Measurements from ENCODE around the gene CRELD1.
A peak's percentile ranks its signal among the peaks of the same experiment; 100 is the strongest.
"Not testable (repeated sequence)": the region's sequence is repeated elsewhere in the genome, so short reads cannot be mapped to it uniquely, and the experiment has no call there.

Gene CRELD1

DNA sequence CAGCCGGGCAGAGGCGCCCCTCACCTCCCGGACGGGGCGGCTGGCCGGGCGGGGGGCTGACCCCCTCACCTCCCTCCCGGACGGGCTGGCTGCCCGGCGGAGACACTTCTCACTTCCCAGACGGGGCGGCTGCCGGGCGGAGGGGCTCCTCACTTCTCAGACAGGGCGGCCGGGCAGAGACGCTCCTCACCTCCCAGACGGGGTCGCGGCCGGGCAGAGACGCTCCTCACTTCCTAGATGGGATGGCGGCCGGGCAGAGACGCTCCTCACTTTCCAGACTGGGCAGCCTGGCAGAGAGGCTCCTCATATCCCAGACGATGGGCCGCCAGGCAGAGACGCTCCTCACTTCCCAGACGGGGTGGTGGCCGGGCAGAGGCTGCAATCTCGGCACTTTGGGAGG, 6.3 kb downstream of the CRELD1 start:
- H3K27ac ChIP-seq (ENCODE audit: low read length); H3K27me3 ChIP-seq (ENCODE audit: control insufficient read depth, insufficient read depth, low read length); H3K4me1 ChIP-seq (ENCODE audit: control insufficient read depth, low read depth, low read length); H3K4me3 ChIP-seq (ENCODE audit: low read length); H3K9me3 ChIP-seq (ENCODE audit: control insufficient read depth, low read depth, low read length); H3K36me3 ChIP-seq (ENCODE audit: control insufficient read depth, low read depth, low read length); H3K9ac ChIP-seq (ENCODE audit: low read length): not testable (repeated sequence)

DNA sequence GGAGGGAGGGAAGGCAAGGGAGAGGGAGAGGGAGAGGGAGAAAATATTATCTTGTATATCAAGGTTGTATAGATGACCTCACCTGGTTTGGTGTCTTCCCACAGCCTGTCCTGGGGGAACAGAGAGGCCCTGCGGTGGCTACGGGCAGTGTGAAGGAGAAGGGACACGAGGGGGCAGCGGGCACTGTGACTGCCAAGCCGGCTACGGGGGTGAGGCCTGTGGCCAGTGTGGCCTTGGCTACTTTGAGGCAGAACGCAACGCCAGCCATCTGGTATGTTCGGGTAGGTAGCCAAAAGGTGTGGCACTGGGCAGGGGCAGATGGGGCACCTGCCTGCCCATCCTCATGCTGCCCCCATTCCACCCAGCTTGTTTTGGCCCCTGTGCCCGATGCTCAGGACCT, 7.1 kb downstream of the CRELD1 start:
- Histone ChIP-seq H3K4me1 (ENCODE audit: control insufficient read depth, low read depth, low read length) (no peaks in the 10 kb centered on the region), H3K27ac (ENCODE audit: low read length) (no peak overlapping the region), H3K9me3 (ENCODE audit: control insufficient read depth, low read depth, low read length) (no peaks in the 10 kb centered on the region), H3K4me3 (ENCODE audit: low read length) (no peak overlapping the region), H3K36me3 (ENCODE audit: control insufficient read depth, low read depth, low read length) (no peaks in the 10 kb centered on the region), H3K9ac (ENCODE audit: low read length) (no peak overlapping the region), H3K27me3 (ENCODE audit: control insufficient read depth, insufficient read depth, low read length) (no peaks in the 10 kb centered on the region)

DNA sequence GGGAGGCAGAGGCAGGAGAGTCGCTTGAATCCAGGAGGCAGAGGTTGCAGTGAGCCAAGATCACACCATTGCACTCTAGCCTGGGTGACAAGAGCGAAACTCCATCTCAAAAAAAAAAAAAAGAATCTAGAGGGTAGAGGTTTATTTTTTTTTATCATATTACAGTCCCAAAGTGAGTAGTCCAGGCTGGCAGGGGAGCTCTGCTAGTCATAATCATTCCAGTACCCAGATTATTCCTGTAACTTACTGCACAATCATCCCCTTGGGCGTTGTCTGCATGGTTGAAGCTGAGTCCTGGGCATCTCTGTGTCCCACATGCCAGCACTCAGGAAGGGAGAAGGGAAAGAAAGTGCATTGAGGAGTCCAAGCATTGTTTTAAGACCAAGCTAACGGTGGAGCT, 8.5 kb downstream of the CRELD1 start:
- no peaks in the 10 kb centered on the region for H3K27me3 ChIP-seq (ENCODE audit: control insufficient read depth, insufficient read depth, low read length)
- H3K9ac ChIP-seq (ENCODE audit: low read length), result no peak overlapping the region
- H3K27ac ChIP-seq (ENCODE audit: low read length), result no peak overlapping the region
- H3K4me1 ChIP-seq (ENCODE audit: control insufficient read depth, low read depth, low read length), result no peaks in the 10 kb centered on the region
- H3K4me3 ChIP-seq (ENCODE audit: low read length), result no peak overlapping the region
- H3K36me3 ChIP-seq (ENCODE audit: control insufficient read depth, low read depth, low read length), result no peaks in the 10 kb centered on the region
- no peaks in the 10 kb centered on the region for H3K9me3 ChIP-seq (ENCODE audit: control insufficient read depth, low read depth, low read length)

DNA sequence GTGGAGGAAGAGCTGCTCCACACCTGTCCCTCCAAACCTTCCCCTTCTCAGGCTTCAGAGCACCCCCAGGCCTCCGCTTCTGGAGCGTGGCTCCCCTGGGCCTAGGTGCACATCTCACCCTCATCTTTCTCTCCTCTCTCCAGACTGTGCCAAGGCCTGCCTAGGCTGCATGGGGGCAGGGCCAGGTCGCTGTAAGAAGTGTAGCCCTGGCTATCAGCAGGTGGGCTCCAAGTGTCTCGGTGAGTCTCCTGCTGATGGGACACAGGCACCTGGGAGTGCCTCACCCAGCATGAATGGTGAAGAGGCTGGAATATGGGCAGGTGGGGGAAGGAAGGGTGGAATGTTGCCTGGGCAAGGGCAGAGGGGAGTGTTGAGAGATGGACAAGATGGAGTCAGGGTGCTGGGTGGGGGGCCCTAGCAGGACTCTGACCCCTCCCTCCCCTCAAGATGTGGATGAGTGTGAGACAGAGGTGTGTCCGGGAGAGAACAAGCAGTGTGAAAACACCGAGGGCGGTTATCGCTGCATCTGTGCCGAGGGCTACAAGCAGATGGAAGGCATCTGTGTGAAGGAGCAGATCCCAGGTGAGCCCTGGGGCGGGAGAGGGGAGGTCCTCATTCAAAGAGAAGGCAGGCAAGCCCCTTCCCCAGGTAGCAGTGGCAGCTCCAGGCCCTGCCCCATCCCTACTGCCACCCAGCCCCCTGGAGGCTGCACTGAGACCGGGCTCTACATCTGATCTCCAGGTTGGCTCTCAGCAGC, 9.5 kb downstream of the CRELD1 start:
- Histone ChIP-seq H3K27ac (ENCODE audit: low read length) (no peak overlapping the region), H3K4me1 (ENCODE audit: control insufficient read depth, low read depth, low read length) (no peaks in the 10 kb centered on the region), H3K9ac (ENCODE audit: low read length) (no peak overlapping the region), H3K4me3 (ENCODE audit: low read length) (no peak overlapping the region), H3K36me3 (ENCODE audit: control insufficient read depth, low read depth, low read length) (no peaks in the 10 kb centered on the region), H3K27me3 (ENCODE audit: control insufficient read depth, insufficient read depth, low read length) (no peaks in the 10 kb centered on the region), H3K9me3 (ENCODE audit: control insufficient read depth, low read depth, low read length) (no peaks in the 10 kb centered on the region)

DNA sequence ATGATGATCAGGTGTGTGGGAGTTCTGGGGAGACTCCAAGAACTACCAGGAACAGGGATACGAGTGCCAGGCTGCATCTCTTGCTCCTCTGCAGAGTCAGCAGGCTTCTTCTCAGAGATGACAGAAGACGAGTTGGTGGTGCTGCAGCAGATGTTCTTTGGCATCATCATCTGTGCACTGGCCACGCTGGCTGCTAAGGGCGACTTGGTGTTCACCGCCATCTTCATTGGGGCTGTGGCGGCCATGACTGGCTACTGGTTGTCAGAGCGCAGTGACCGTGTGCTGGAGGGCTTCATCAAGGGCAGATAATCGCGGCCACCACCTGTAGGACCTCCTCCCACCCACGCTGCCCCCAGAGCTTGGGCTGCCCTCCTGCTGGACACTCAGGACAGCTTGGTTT, 10.6 kb downstream of the CRELD1 start:
- H3K27me3 ChIP-seq (ENCODE audit: control insufficient read depth, insufficient read depth, low read length), result no peaks in the 10 kb centered on the region
- H3K4me1 ChIP-seq (ENCODE audit: control insufficient read depth, low read depth, low read length), result no peaks in the 10 kb centered on the region
- no peak overlapping the region for H3K9ac ChIP-seq (ENCODE audit: low read length)
- peaks cover 3% of the 10 kb centered on the region for H3K36me3 ChIP-seq (ENCODE audit: control insufficient read depth, low read depth, low read length)
- no peak overlapping the region for H3K4me3 ChIP-seq (ENCODE audit: low read length)
- no peaks in the 10 kb centered on the region for H3K9me3 ChIP-seq (ENCODE audit: control insufficient read depth, low read depth, low read length)
- H3K27ac ChIP-seq (ENCODE audit: low read length), result no peak overlapping the region

DNA sequence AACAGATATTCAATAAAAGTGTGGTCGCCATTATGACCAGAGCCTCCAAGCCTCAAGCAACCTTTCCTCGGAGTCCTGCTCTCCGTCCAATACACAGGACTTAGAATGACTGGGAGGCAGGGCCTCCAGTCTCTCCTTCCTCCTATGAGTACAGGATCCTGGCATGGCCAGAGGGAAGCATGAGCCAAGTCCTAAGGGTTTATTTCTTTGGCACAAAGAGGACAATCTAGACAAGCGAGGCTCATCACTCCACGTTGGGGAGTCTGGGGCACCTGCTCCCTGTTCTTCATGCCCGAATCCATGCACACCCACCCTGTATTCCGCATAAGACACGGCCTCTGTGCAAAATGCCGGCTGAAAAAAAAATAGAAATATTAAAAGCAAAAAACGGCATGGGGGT, 11.7 kb downstream of the CRELD1 start:
- H3K36me3 ChIP-seq (ENCODE audit: control insufficient read depth, low read depth, low read length), result peaks cover 3% of the 10 kb centered on the region
- H3K9me3 ChIP-seq (ENCODE audit: control insufficient read depth, low read depth, low read length), result no peaks in the 10 kb centered on the region
- no peak overlapping the region for H3K4me3 ChIP-seq (ENCODE audit: low read length)
- no peaks in the 10 kb centered on the region for H3K27me3 ChIP-seq (ENCODE audit: control insufficient read depth, insufficient read depth, low read length)
- no peak overlapping the region for H3K27ac ChIP-seq (ENCODE audit: low read length)
- H3K9ac ChIP-seq (ENCODE audit: low read length), result no peak overlapping the region
- H3K4me1 ChIP-seq (ENCODE audit: control insufficient read depth, low read depth, low read length), result no peaks in the 10 kb centered on the region

DNA sequence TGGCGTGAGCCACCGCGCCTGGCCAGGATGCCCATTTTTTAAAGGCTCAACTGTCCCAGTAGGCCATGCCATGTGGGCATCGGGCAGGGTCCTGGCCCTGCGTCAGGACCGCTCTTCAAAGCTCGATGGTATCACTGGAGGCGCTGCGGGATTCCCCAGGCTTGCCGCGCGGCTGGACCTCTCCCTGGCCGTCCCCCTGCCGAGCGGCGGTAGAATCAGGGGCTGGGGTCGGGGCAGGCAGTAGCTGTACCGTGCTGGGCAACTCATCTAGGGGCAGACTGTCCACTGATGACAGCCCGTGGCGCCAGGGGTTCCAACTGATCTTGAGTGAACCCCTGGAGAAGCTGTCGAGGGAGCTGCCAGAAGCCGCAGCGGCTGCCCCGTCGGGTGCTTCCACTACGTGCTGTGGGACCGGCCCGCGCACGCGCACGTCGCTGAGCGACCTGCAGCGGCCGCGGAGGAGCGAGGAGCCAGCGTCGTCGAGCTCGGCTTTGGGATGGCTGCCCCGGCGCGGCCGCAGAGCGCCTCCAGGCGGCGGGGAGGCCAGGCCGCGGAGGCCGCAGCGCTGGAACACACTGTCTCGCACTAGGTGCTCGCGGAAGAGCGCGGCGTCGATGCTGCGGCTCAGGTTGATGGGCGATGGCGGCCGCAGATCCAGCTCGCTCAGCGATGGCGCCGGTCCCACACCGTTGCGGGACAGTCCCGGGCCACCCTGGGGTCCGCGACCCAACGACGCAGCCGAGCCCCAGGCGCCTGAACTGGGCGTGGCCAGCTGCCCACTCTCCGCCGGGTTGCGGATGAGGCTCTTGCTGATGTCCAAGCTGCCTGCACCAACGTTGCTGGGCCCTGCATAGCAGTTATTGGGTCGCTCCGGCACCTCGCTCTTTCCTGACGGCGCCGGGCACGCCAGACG, 12.7 kb downstream of the CRELD1 start:
- Histone ChIP-seq H3K9me3 (ENCODE audit: control insufficient read depth, low read depth, low read length) (no peaks in the 10 kb centered on the region), H3K27ac (ENCODE audit: low read length) (no peak overlapping the region), H3K9ac (ENCODE audit: low read length) (peak overlapping the region; percentile 36), H3K4me1 (ENCODE audit: control insufficient read depth, low read depth, low read length) (no peaks in the 10 kb centered on the region), H3K4me3 (ENCODE audit: low read length) (peak overlapping the region; percentile 71), H3K36me3 (ENCODE audit: control insufficient read depth, low read depth, low read length) (peaks cover 3% of the 10 kb centered on the region), H3K27me3 (ENCODE audit: control insufficient read depth, insufficient read depth, low read length) (no peaks in the 10 kb centered on the region)

DNA sequence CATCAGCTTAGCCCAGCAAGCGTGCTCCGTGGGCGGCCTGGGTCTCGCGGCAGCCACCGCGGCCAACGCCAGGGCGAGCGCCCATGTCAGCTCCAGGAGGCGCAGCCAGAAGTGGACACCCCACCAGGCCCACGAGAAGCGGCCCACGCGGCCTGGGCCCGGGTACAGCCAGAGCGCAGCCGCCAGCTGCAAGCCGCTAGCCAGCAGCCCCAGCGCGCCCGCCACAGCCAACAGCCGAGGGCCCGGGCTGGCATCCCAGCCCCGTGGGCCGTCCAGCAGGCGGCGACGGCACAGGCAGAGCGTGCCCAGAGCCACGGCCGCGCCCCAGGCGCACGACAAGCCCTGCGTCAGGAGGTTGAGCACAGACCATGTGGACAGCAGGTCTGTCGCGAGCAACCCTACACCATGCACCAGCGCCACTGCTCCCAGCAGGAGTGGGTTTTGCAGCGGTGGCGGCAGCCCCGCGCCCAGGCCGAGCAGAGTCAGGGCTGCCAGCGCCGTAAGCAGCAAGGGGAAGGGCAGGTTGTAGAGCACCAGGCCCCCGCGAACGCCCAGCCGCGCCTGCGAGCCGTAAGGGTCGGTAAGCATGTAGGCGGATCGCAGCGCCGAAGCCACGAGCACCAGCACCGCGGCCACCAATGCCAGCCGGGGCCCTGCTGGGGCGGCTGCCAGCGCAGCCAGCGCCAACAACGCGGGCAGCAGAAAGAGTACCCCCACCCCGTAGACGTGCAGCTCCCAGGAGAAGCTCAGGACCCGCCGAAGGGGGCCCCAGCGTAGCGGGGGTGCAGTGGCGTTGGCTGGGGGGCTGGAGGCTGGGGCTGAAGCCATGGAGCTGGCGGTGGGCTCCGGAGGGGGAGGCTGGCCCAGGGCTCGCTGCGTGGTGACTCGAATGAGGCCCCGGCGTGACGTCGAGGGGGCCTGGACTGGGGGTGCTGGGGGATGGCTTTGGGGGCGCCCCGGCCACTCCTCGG, 13.7 kb downstream of the CRELD1 start:
- H3K27ac ChIP-seq (ENCODE audit: low read length), result no peak overlapping the region
- H3K9me3 ChIP-seq (ENCODE audit: control insufficient read depth, low read depth, low read length), result no peaks in the 10 kb centered on the region
- no peaks in the 10 kb centered on the region for H3K4me1 ChIP-seq (ENCODE audit: control insufficient read depth, low read depth, low read length)
- no peak overlapping the region for H3K9ac ChIP-seq (ENCODE audit: low read length)
- H3K4me3 ChIP-seq (ENCODE audit: low read length), result peak overlapping the region; percentile 71
- peaks cover 3% of the 10 kb centered on the region for H3K36me3 ChIP-seq (ENCODE audit: control insufficient read depth, low read depth, low read length)
- H3K27me3 ChIP-seq (ENCODE audit: control insufficient read depth, insufficient read depth, low read length), result no peaks in the 10 kb centered on the region

DNA sequence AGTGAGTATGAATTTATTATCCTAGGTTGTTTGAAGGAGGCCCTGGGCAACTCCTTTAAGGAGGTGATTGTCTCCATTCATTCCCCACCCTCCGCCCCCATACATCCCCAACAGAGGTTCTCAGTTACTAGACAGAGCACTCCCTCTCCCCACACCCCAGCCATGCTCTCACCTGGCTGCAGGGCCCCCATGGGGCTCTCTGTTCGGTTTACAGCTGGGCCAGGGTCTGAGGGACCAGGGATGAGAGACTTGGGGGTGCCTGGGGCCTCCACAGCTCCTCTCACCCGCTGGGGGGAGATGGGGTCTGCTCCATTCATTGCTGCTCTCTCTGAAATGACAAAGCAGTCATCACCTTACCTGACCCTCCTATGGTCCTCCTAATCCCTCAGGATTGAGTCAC, 15.0 kb downstream of the CRELD1 start:
- no peak overlapping the region for H3K27ac ChIP-seq (ENCODE audit: low read length)
- H3K36me3 ChIP-seq (ENCODE audit: control insufficient read depth, low read depth, low read length), result peaks cover 3% of the 10 kb centered on the region
- H3K4me1 ChIP-seq (ENCODE audit: control insufficient read depth, low read depth, low read length), result no peaks in the 10 kb centered on the region
- H3K9me3 ChIP-seq (ENCODE audit: control insufficient read depth, low read depth, low read length), result no peaks in the 10 kb centered on the region
- no peaks in the 10 kb centered on the region for H3K27me3 ChIP-seq (ENCODE audit: control insufficient read depth, insufficient read depth, low read length)
- H3K4me3 ChIP-seq (ENCODE audit: low read length), result no peak overlapping the region
- no peak overlapping the region for H3K9ac ChIP-seq (ENCODE audit: low read length)

DNA sequence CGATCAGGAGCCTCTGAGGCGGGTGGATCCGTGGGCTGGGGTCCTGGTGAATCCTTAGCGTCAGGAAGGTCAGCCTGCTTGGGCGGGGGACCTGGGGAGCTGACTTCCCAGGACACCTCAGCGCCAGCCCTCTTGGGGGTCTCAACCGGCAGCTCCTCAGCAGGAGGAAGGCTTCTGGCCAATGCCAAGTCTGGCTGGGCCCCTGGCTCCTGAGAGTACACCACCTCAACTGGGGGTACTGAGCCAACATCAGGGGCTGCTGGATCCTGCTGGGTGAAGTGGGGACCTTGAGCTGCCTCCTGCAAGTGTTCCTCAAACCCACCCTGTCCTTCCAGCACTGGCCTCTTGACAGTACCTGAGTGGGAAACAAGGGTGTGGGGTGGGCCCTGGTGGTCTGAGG, 15.5 kb downstream of the CRELD1 start:
- Histone ChIP-seq H3K27me3 (ENCODE audit: control insufficient read depth, insufficient read depth, low read length) (no peaks in the 10 kb centered on the region), H3K9ac (ENCODE audit: low read length) (no peak overlapping the region), H3K36me3 (ENCODE audit: control insufficient read depth, low read depth, low read length) (peaks cover 3% of the 10 kb centered on the region), H3K4me1 (ENCODE audit: control insufficient read depth, low read depth, low read length) (no peaks in the 10 kb centered on the region), H3K27ac (ENCODE audit: low read length) (no peak overlapping the region), H3K4me3 (ENCODE audit: low read length) (no peak overlapping the region), H3K9me3 (ENCODE audit: control insufficient read depth, low read depth, low read length) (no peaks in the 10 kb centered on the region)

DNA sequence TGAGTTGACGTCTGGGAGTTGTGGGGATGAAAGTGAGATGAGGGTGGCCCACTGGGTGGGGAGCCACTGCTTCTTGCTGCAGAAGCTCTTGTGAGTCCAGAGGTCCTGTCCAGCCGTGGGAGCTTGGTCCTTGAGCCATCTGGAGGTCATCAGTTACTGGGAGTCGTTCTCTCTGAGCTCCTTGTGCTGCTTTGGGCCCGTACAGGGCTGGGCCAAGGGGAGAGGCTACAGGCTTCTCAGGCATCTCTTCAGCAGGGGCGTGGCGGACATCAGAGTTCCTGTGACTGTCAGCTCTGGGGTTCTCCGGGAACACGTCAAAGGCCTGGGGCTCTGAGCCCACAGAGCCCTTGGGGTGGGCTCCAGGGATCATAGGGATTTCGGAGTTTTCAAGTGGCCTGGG, 16.0 kb downstream of the CRELD1 start:
- Histone ChIP-seq H3K9ac (ENCODE audit: low read length) (no peak overlapping the region), H3K27ac (ENCODE audit: low read length) (no peak overlapping the region), H3K4me3 (ENCODE audit: low read length) (no peak overlapping the region), H3K36me3 (ENCODE audit: control insufficient read depth, low read depth, low read length) (peaks cover 3% of the 10 kb centered on the region), H3K4me1 (ENCODE audit: control insufficient read depth, low read depth, low read length) (peaks cover 4% of the 10 kb centered on the region), H3K9me3 (ENCODE audit: control insufficient read depth, low read depth, low read length) (no peaks in the 10 kb centered on the region), H3K27me3 (ENCODE audit: control insufficient read depth, insufficient read depth, low read length) (peaks cover 4% of the 10 kb centered on the region)

All from iPS-18a (cell line).